ENCODE results near the gene RAB11FIP4.

DNA sequence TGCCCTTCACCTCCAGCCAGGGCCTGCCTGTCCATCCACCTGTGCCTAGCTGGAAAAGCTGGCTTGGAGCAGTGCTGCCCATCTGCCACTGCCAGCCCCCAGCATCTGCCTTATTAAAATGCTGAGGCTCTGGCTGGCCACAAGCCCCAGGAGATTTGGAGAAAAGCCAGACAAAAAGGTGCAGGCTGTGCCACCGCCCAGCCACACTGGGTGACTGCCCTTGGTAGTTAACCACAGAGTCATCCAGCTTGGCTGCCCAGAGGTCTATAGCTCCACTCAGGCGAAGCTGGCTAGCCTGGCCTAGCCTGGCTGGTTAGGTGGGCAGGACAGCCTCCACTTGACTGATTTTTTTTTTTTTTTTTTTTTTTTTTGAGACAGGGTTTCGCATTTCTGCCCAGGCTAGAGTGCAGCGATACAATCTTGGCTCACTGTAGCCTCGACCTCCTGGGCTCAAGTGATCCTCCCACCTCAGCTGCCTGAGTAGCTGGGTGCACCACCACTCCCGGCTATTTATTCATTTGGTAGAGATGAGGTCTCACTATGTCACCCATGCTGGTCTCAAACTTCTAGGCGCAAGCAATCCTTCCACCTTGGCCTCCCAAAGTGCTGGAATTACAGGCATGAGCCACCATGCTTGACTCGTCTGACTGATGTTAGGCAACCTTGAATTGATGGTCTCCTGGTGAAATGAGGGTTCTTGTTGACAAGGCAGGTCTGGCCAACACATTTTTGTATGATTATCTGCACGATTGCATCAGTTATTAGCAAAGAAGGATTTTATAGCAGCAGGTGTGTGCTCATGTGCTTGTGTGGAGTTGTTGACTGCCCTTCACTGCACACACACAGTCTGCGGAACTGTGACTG is 103.8 kb downstream of the RAB11FIP4 start:
- TF ChIP-seq, protein P1, sequence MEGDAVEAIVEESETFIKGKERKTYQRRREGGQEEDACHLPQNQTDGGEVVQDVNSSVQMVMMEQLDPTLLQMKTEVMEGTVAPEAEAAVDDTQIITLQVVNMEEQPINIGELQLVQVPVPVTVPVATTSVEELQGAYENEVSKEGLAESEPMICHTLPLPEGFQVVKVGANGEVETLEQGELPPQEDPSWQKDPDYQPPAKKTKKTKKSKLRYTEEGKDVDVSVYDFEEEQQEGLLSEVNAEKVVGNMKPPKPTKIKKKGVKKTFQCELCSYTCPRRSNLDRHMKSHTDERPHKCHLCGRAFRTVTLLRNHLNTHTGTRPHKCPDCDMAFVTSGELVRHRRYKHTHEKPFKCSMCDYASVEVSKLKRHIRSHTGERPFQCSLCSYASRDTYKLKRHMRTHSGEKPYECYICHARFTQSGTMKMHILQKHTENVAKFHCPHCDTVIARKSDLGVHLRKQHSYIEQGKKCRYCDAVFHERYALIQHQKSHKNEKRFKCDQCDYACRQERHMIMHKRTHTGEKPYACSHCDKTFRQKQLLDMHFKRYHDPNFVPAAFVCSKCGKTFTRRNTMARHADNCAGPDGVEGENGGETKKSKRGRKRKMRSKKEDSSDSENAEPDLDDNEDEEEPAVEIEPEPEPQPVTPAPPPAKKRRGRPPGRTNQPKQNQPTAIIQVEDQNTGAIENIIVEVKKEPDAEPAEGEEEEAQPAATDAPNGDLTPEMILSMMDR (IDR thresholded peaks at IDR 0.05), result no peak
- TF ChIP-seq EZH2 (IDR thresholded peaks at IDR 0.05) (no peak), EZH2phosphoT487 (IDR thresholded peaks at IDR 0.05) (no peak)

Measured in neural progenitor cell (in vitro differentiated cells).